Ovary (tissue), 3 donors: ENCODE measurements around the gene ACTN1.

ENCODE experiments used
- CTCF ChIP-seq, 3 donors: fragments of 450-650 bp in 2 of 3; fragments of 200-600 bp in 1 of 3; IDR thresholded peaks; one replicate each; pipeline versions ENCODE4 v1.5.1 to v1.8.0; 2016 to 2022; ENCODE audit warnings: antibody characterized with exemption in 3 of 3, mild to moderate bottlenecking in 1 of 3
- EP300 ChIP-seq: sonication (generic); formaldehyde crosslinking; IDR thresholded peaks from one replicate; pipeline ENCODE4 v1.6.1; 2017; ENCODE audit warnings: antibody characterized with exemption
- POLR2A ChIP-seq: fragments of 450-650 bp; IDR thresholded peaks from one replicate; pipeline ENCODE4 v1.6.1; 2017; ENCODE audit warnings: antibody characterized with exemption, mild to moderate bottlenecking, moderate library complexity
- donor health status: DM: no; HTN: no; CAD: no.

GRCh38 chr14:68897559-68898155 is 81.4 kb downstream of the ACTN1 start:
- TF ChIP-seq CTCF (IDR thresholded peaks at IDR 0.05) (no peak), POLR2A (no peak), EP300 (no peak)
